K562 (cell line): ENCODE measurements around the gene LRRC75A. TPM values are rescaled to one million over a fixed set of nuclear protein-coding genes. Genes with fewer than 3 reads are reported as not detected.

ENCODE experiments used
- FIP1L1 ChIP-seq: fragments of 200-400 bp; formaldehyde crosslinking; IDR thresholded peaks from 2 replicates; pipeline ENCODE4 v1.6.1; 2018; ENCODE audit warnings: mild to moderate bottlenecking, low read depth, low read length; ENCODE audit not compliant: poor library complexity, severe bottlenecking
- FOXK2 ChIP-seq, 2 experiments: fragments of 450-650 bp; IDR thresholded peaks in 1 of 2; conservative IDR thresholded peaks in 1 of 2; 2 replicates each; pipeline ENCODE4 v1.6.1; 2016; ENCODE audit warnings: low read depth in 2 of 2, mild to moderate bottlenecking in 1 of 2
- HOXB6 ChIP-seq: fragments of 250-450 bp; sonication (Bioruptor Pico); IDR thresholded peaks from 2 replicates; pipeline ENCODE4 v1.5.1; 2022; ENCODE audit warnings: mild to moderate bottlenecking, borderline replicate concordance
- KHSRP ChIP-seq: fragments of 450-650 bp; IDR thresholded peaks from 2 replicates; pipeline ENCODE4 v1.6.1; 2017
- KLF16 ChIP-seq: IDR thresholded peaks from 2 replicates; pipeline ENCODE4 v1.6.1; 2016; ENCODE audit warnings: antibody characterized with exemption
- MTF1 ChIP-seq: fragments of 250-450 bp; sonication (Bioruptor Pico); IDR thresholded peaks from 2 replicates; pipeline ENCODE4 v1.9.0; 2021; ENCODE audit warnings: moderate library complexity, mild to moderate bottlenecking, inconsistent platforms, borderline replicate concordance
- PHF21A ChIP-seq: fragments of 450-650 bp; IDR thresholded peaks from 2 replicates; pipeline ENCODE4 v1.6.1; 2017; ENCODE audit warnings: low read depth, borderline replicate concordance
- TRIM25 ChIP-seq: fragments of 450-650 bp; IDR thresholded peaks from 2 replicates; pipeline ENCODE4 v1.7.0; 2016; ENCODE audit warnings: borderline replicate concordance
- ZKSCAN3 ChIP-seq: fragments of 250-450 bp; sonication (Bioruptor Pico); IDR thresholded peaks from 2 replicates; pipeline ENCODE4 v1.4.0; 2020
- polyA plus RNA-seq, 8 experiments: library from polyadenylated mRNA; depleted of rRNA in 4 of 8; stranded (reverse) in 5 of 8; unstranded in 3 of 8; fragments of >200 nt; fragmentation: Nextera tagmentation in 2 of 8; fragmentation: Illumina TruSeq in 1 of 8; extraction: Ambion mirVana in 2 of 8; extraction: Trizol in 1 of 8; gene quantifications; 2 replicates each; pipeline versions ENCODE4 v1.2.1 to v1.2.3, GENCODE V29; 2011 to 2014; ENCODE audit warnings: inconsistent platforms in 1 of 8, missing spikeins in 1 of 8
- total RNA-seq, 7 experiments: library from RNA; depleted of rRNA in 6 of 7; stranded (reverse); fragments of >200 nt in 6 of 7; fragmentation: Illumina TruSeq in 2 of 7; extraction: Trizol in 2 of 7; gene quantifications; 2 replicates each; pipeline versions ENCODE4 v1.2.1 to v1.2.3, GENCODE V29; 2011 to 2021; ENCODE audit warnings: low replicate concordance in 1 of 7
- TF ChIP-seq, protein P1 (sequence below): sonication (generic); formaldehyde crosslinking; IDR thresholded peaks from 2 replicates; pipeline ENCODE4 v1.8.0; 2022; ENCODE audit warnings: missing genetic modification reagents, mild to moderate bottlenecking, borderline replicate concordance
- TF ChIP-seq, protein P2 (sequence below), 2 experiments: fragments of 150-350 bp in 1 of 2; IDR thresholded peaks; 2 replicates each; pipeline ENCODE4 v1.6.1; 2012 to 2016; ENCODE audit warnings: low read depth in 2 of 2, low read length in 2 of 2, mild to moderate bottlenecking in 1 of 2, moderate library complexity in 1 of 2
- TF ChIP-seq, protein P3 (sequence below): fragments of 450-650 bp; IDR thresholded peaks from 2 replicates; pipeline ENCODE4 v1.6.1; 2016; ENCODE audit warnings: low read depth

Gene LRRC75A
- total and polyA plus RNA-seq, 9 of the 15 experiments (the other 6 are each of a cell fraction or from before 2014, with no cell fraction given) = 0.04 to 0.34 (median 0.08) TPM; not detected in 5

DNA sequence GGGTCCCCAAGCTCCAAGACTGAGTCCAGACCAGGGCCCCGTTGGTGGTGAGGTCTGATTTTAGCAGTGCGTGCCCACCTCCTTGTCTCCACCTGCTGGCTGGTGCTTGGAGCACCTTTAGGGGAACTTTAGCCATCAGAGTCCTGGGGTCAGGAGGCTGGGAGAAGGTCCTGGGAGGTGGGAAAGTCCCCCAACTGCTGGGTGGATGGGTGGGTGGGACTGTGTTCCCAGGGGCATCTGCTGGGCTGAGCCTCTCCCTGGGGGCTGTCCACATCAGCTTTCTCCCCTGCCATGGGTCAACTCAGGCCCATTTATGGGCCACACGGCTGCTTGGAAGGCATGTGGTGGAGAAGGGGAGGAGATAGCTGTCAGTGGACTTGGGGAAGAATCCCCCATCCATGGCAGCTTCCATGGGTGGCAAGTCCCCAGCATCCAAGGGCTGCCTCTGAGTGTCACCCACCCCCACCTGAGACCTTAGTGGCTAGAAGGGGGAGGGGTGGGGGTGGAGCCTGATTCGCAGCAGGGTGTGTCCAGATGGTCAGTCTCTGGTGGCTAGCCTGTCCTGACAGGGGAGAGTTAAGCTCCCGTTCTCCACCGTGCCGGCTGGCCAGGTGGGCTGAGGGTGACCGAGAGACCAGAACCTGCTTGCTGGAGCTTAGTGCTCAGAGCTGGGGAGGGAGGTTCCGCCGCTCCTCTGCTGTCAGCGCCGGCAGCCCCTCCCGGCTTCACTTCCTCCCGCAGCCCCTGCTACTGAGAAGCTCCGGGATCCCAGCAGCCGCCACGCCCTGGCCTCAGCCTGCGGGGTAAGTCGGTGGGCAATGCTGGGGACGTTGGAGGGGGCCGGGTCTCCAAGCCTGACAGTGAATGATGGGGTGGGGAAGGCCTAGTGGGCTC is 76.7 kb downstream of the LRRC75A start, which contains the start of gene TRPV2 (continued):
- TF ChIP-seq, protein P1, sequence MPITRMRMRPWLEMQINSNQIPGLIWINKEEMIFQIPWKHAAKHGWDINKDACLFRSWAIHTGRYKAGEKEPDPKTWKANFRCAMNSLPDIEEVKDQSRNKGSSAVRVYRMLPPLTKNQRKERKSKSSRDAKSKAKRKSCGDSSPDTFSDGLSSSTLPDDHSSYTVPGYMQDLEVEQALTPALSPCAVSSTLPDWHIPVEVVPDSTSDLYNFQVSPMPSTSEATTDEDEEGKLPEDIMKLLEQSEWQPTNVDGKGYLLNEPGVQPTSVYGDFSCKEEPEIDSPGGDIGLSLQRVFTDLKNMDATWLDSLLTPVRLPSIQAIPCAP = no peak
- TF ChIP-seq, protein P2, sequence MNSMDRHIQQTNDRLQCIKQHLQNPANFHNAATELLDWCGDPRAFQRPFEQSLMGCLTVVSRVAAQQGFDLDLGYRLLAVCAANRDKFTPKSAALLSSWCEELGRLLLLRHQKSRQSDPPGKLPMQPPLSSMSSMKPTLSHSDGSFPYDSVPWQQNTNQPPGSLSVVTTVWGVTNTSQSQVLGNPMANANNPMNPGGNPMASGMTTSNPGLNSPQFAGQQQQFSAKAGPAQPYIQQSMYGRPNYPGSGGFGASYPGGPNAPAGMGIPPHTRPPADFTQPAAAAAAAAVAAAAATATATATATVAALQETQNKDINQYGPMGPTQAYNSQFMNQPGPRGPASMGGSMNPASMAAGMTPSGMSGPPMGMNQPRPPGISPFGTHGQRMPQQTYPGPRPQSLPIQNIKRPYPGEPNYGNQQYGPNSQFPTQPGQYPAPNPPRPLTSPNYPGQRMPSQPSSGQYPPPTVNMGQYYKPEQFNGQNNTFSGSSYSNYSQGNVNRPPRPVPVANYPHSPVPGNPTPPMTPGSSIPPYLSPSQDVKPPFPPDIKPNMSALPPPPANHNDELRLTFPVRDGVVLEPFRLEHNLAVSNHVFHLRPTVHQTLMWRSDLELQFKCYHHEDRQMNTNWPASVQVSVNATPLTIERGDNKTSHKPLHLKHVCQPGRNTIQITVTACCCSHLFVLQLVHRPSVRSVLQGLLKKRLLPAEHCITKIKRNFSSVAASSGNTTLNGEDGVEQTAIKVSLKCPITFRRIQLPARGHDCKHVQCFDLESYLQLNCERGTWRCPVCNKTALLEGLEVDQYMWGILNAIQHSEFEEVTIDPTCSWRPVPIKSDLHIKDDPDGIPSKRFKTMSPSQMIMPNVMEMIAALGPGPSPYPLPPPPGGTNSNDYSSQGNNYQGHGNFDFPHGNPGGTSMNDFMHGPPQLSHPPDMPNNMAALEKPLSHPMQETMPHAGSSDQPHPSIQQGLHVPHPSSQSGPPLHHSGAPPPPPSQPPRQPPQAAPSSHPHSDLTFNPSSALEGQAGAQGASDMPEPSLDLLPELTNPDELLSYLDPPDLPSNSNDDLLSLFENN (IDR thresholded peaks at IDR 0.05; ENCODE audit: low read depth in 2 of 2, low read length in 2 of 2) = no peak
- TF ChIP-seq TRIM25 (no peak), ZKSCAN3 (CRISPR knock-in tag) (no peak), KHSRP (no peak), FOXK2 (conservative IDR thresholded peaks at IDR 0.05 in 1 of 2, IDR thresholded peaks at IDR 0.05 in 1 of 2; ENCODE audit: low read depth in 2 of 2) (no peak), HOXB6 (CRISPR knock-in tag) (no peak), KLF16 (no peak), PHF21A (no peak), FIP1L1 (no peak), MTF1 (CRISPR knock-in tag) (no peak)
- TF ChIP-seq, protein P3, sequence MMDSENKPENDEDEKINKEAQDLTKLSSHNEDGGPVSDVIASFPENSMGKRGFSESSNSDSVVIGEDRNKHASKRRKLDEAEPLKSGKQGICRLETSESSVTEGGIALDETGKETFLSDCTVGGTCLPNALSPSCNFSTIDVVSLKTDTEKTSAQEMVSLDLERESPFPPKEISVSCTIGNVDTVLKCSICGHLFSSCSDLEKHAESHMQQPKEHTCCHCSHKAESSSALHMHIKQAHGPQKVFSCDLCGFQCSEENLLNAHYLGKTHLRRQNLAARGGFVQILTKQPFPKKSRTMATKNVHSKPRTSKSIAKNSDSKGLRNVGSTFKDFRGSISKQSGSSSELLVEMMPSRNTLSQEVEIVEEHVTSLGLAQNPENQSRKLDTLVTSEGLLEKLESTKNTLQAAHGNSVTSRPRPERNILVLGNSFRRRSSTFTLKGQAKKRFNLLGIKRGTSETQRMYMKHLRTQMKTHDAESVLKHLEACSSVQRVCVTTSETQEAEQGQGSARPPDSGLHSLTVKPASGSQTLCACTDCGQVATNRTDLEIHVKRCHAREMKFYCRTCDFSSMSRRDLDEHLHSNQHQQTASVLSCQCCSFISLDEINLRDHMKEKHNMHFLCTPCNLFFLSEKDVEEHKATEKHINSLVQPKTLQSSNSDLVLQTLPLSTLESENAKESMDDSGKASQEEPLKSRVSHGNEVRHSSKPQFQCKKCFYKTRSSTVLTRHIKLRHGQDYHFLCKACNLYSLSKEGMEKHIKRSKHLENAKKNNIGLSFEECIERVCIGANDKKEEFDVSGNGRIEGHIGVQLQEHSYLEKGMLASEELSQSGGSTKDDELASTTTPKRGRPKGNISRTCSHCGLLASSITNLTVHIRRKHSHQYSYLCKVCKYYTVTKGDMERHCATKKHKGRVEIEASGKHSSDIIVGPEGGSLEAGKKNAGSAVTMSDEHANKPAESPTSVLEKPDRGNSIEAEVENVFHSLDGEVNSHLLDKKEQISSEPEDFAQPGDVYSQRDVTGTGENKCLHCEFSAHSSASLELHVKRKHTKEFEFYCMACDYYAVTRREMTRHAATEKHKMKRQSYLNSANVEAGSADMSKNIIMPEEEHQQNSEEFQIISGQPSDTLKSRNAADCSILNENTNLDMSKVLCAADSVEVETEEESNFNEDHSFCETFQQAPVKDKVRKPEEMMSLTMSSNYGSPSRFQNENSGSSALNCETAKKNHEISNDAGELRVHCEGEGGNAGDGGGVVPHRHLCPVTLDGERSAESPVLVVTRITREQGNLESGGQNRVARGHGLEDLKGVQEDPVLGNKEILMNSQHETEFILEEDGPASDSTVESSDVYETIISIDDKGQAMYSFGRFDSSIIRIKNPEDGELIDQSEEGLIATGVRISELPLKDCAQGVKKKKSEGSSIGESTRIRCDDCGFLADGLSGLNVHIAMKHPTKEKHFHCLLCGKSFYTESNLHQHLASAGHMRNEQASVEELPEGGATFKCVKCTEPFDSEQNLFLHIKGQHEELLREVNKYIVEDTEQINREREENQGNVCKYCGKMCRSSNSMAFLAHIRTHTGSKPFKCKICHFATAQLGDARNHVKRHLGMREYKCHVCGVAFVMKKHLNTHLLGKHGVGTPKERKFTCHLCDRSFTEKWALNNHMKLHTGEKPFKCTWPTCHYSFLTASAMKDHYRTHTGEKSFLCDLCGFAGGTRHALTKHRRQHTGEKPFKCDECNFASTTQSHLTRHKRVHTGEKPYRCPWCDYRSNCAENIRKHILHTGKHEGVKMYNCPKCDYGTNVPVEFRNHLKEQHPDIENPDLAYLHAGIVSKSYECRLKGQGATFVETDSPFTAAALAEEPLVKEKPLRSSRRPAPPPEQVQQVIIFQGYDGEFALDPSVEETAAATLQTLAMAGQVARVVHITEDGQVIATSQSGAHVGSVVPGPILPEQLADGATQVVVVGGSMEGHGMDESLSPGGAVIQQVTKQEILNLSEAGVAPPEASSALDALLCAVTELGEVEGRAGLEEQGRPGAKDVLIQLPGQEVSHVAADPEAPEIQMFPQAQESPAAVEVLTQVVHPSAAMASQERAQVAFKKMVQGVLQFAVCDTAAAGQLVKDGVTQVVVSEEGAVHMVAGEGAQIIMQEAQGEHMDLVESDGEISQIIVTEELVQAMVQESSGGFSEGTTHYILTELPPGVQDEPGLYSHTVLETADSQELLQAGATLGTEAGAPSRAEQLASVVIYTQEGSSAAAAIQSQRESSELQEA = no peak
